CD4-positive, CD25-positive, alpha-beta regulatory T cell (primary cell): Measurements from ENCODE around the gene PLK2. TPM values are rescaled to one million over a fixed set of nuclear protein-coding genes. Genes with fewer than 3 reads are reported as not detected.

Experiments used
- ATAC-seq, 2 donors: fragments of 150-1000 bp; cut with Tn5 transposase; one replicate each; pipeline ENCODE4 v1.10.0; 2021; ENCODE audit warnings: low read depth in 2 of 2, moderate number of reproducible peaks in 2 of 2, moderate library complexity in 1 of 2
- DNase-seq, 3 donors: peaks; one replicate each; pipeline versions ENCODE4 v3.0.0 to v3.0.0-alpha.2; 2012 to 2022; ENCODE audit warnings: mixed read lengths in 1 of 3
- H3K27ac ChIP-seq: one replicate; pipeline ENCODE4 v1.7.0; 2013; ENCODE audit warnings: mild to moderate bottlenecking, low read length; ENCODE audit not compliant: insufficient read depth, poor library complexity, severe bottlenecking
- H3K27me3 ChIP-seq: one replicate; pipeline ENCODE4 v1.7.0; 2013; ENCODE audit warnings: low read length; ENCODE audit not compliant: control insufficient read depth, insufficient read depth
- H3K36me3 ChIP-seq: one replicate; pipeline ENCODE4 v1.7.0; 2013; ENCODE audit warnings: mild to moderate bottlenecking, low read length, moderate library complexity; ENCODE audit not compliant: control insufficient read depth, insufficient read depth
- H3K4me1 ChIP-seq: 2 replicates; pipeline ENCODE4 v1.7.0; 2013; ENCODE audit warnings: mild to moderate bottlenecking, low read length; ENCODE audit not compliant: insufficient read depth, control insufficient read depth, poor library complexity, severe bottlenecking
- H3K4me3 ChIP-seq: one replicate; pipeline ENCODE4 v1.7.0; 2013; ENCODE audit warnings: low read depth, mild to moderate bottlenecking, low read length, moderate library complexity
- H3K9me3 ChIP-seq, 2 experiments: 1 replicate in 1 of 2; 2 replicates in 1 of 2; pipeline ENCODE4 v1.7.0; 2013; ENCODE audit warnings: low read length in 2 of 2, mild to moderate bottlenecking in 1 of 2, moderate library complexity in 1 of 2; ENCODE audit not compliant: control insufficient read depth in 2 of 2
- H3K27ac Mint-ChIP-seq, 3 donors: one replicate each; pipeline ENCODE4 v1.8.0; 2020 to 2022; ENCODE audit warnings: mild to moderate bottlenecking in 3 of 3, mixed read lengths in 3 of 3, moderate library complexity in 2 of 3
- H3K27me3 Mint-ChIP-seq: one replicate; pipeline ENCODE4 v1.8.0; 2022; ENCODE audit warnings: mild to moderate bottlenecking, mixed read lengths
- H3K36me3 Mint-ChIP-seq: one replicate; pipeline ENCODE4 v1.8.0; 2020; ENCODE audit warnings: mixed read lengths
- H3K4me1 Mint-ChIP-seq, 4 donors: one replicate each; pipeline ENCODE4 v1.8.0; 2020 to 2022; ENCODE audit warnings: mixed read lengths in 4 of 4, mild to moderate bottlenecking in 1 of 4
- H3K4me3 Mint-ChIP-seq, 4 donors: one replicate each; pipeline ENCODE4 v1.8.0; 2020 to 2022; ENCODE audit warnings: mild to moderate bottlenecking in 4 of 4, mixed read lengths in 4 of 4, moderate library complexity in 3 of 4
- H3K9me3 Mint-ChIP-seq, 7 donors: one replicate each; pipeline ENCODE4 v1.8.0; 2020 to 2022; ENCODE audit warnings: mixed read lengths in 7 of 7, mild to moderate bottlenecking in 3 of 7, moderate library complexity in 2 of 7
- polyA plus RNA-seq, 4 donors: library from polyadenylated mRNA; unstranded; fragments of 300-500 nt; fragmentation: Illumina TruSeq; gene quantifications; one replicate each; pipeline ENCODE4 v1.2.3, GENCODE V29; 2021
- total RNA-seq: library from RNA; stranded (reverse); gene quantifications from one replicate; pipeline ENCODE4 v1.2.3, GENCODE V29; 2022

The PLK2 gene
- total and polyA plus RNA-seq, 5 donors from 2014 or later: 1.4 to 15.8 (median 1.8) TPM; not detected in 2

- H3K4me1 ChIP-seq: no peaks in the 10 kb centered on the region
- no peaks in the 10 kb centered on the region for H3K9me3 ChIP-seq
- no peak overlapping the region for H3K4me3 ChIP-seq
- no peak for DNase-seq
- Mint-ChIP-seq H3K27me3 (peaks cover 35% of the 10 kb centered on the region), H3K36me3 (no peaks in the 10 kb centered on the region), H3K9me3 (peaks cover 0 to 2% (median 0%) of the 10 kb centered on the region in 7 donors), H3K27ac (no peak overlapping the region), H3K4me1 (no peaks in the 10 kb centered on the region), H3K4me3 (no peak overlapping the region)
- no peaks in the 10 kb centered on the region for H3K36me3 ChIP-seq
- ATAC-seq: no peak
- peaks cover 11% of the 10 kb centered on the region for H3K27me3 ChIP-seq
- no peak overlapping the region for H3K27ac ChIP-seq
Observed at GRCh38 chr5:58452566-58453258, 7.2 kb downstream of the PLK2 start.

DNA sequence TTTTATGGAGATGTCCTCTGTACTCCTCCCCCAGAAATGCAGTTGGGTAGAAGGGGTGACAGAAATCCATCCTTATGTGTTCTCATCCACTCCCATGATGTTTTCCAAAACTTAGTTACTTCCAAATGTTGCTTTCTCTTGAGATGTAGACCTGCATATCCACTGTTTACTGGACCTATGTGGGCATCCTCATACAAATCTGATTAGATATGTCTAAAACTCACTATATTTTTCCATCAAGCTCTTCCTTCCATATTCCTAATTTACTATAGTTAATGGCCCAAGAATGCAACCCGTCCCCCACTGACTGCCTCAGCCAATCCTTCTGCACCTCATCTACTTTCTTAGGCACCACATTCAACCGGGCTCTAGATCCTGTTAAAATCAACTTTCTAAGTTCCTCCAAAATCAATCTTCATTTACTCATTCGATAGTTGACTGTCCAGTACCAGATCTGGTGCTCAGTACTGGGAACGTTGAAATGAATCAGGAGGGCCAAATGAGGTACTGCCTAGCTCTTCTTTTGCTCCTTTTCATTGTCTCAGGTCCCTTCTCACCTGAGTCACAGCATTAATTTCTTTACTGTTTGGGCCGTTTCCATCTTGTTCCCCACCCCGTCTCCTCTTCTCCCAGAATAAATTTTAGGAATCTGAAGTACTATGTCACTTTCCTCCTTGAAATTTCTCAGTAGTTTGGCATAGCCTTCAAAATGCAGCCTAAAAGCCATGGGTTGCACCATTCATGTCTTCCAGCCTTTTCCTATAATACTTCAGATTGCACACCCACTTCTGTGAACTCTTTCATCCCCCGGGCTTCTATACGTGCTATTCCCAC lies 7.9 kb downstream of the PLK2 start:
- Mint-ChIP-seq H3K4me1 (no peaks in the 10 kb centered on the region), H3K36me3 (no peaks in the 10 kb centered on the region), H3K27me3 (peaks cover 27% of the 10 kb centered on the region), H3K27ac (peak overlapping the region in 1 of 3 donors; percentile 38), H3K4me3 (no peak overlapping the region), H3K9me3 (peaks cover 0 to 2% (median 0%) of the 10 kb centered on the region in 7 donors)
- Histone ChIP-seq H3K4me3 (no peak overlapping the region), H3K36me3 (no peaks in the 10 kb centered on the region), H3K27me3 (peaks cover 8% of the 10 kb centered on the region), H3K9me3 (no peaks in the 10 kb centered on the region), H3K27ac (no peak overlapping the region), H3K4me1 (no peaks in the 10 kb centered on the region)
- ATAC-seq (no peak), DNase-seq (no peak)

DNA sequence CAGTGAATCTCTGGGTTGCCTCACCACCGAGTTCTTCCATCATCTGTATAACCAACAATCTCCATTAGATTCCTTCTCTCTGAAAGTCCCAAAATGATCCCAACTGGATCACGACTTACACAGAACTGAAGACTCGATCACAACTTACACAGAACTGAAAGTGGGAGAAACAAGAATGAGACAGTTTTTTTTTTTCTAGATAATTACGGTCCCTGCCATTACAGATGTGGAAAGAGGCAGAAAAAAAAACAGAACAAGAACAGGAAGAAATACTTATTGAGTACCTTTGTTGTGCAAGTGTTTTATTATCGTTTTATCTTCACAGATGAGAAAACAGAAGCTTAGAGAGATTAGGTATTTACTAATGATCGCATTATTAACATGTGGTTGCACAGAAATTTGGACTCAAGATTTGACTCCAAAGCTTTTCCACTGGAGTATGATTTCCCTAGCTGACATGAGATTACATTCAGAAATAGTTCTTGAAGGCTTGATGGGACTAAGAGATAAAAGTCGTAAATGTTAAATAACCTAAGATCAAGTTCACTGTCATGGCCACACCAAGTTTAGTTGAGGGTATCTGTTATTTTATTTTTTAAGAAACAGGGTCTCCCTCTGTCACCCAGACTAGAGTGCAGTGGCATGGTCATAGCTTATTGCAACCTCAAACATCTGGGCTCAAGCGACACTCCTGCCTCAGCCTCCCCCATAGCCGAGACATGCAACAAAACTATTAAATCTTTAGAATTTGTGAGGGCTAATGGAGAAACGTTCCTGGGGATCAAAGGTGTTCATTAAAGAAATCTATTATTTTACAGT lies 8.9 kb downstream of the PLK2 start:
- DNase-seq (no peak), ATAC-seq (no peak)
- Mint-ChIP-seq H3K27ac (no peak overlapping the region), H3K4me1 (no peaks in the 10 kb centered on the region), H3K36me3 (no peaks in the 10 kb centered on the region), H3K4me3 (no peak overlapping the region), H3K27me3 (peaks cover 25% of the 10 kb centered on the region), H3K9me3 (peaks cover 0 to 2% (median 0%) of the 10 kb centered on the region in 7 donors)
- no peaks in the 10 kb centered on the region for H3K36me3 ChIP-seq
- no peaks in the 10 kb centered on the region for H3K4me1 ChIP-seq
- peaks cover 6% of the 10 kb centered on the region for H3K27me3 ChIP-seq
- no peak overlapping the region for H3K27ac ChIP-seq
- H3K9me3 ChIP-seq: no peaks in the 10 kb centered on the region
- no peak overlapping the region for H3K4me3 ChIP-seq

DNA sequence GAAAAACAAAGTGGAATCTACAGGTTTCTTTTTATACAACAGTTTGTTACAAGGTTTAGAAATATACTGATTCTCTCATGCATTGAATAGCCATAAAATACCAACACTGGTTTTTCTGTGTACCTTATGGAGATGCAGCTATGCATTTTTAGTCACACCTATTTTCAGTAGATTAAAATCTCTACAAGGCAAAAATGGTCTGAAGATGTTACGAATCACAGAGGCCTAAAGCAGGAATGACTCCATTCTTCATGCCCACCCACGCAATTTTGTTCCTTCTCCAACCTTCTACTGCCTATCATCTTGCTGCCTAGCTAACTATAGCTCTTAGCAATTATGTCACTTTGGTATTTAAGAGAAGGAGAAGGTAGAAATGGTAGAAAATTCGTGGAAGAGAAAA lies 9.9 kb downstream of the PLK2 start:
- peaks cover 0 to 2% (median 0%) of the 10 kb centered on the region in 7 donors for H3K9me3 Mint-ChIP-seq
- ATAC-seq (no peak), DNase-seq (no peak)
- Histone ChIP-seq H3K4me3 (no peak overlapping the region), H3K27me3 (peaks cover 5% of the 10 kb centered on the region), H3K4me1 (no peaks in the 10 kb centered on the region), H3K36me3 (no peaks in the 10 kb centered on the region), H3K27ac (no peak overlapping the region), H3K9me3 (no peaks in the 10 kb centered on the region)
- no peak overlapping the region for H3K4me3 Mint-ChIP-seq
- H3K27me3 Mint-ChIP-seq: peaks cover 23% of the 10 kb centered on the region
- H3K27ac Mint-ChIP-seq: no peak overlapping the region
- H3K4me1 Mint-ChIP-seq: no peaks in the 10 kb centered on the region
- no peaks in the 10 kb centered on the region for H3K36me3 Mint-ChIP-seq

DNA sequence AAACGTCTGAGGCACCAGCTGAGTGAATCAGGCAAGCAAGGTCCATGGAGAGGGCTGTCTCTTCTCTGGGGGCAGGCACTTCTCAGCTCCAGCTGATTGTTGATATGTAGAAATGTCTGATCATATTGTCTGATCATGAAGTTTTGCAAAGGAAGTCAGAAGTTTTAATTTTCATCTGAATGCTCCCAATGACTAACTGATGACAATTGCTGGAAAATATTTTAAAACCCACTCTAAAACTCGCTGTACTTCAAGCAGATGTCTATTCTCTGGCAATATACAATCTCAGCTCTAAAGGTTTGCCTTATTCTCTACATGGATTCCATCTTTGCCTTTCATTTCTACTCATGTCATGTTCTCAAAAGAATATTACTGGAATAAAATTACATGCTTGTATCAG lies 12.7 kb downstream of the PLK2 start:
- Mint-ChIP-seq H3K27ac (no peak overlapping the region), H3K27me3 (peaks cover 14% of the 10 kb centered on the region), H3K9me3 (peaks cover 0 to 2% (median 0%) of the 10 kb centered on the region in 7 donors), H3K36me3 (no peaks in the 10 kb centered on the region), H3K4me1 (no peaks in the 10 kb centered on the region), H3K4me3 (no peak overlapping the region)
- no peaks in the 10 kb centered on the region for H3K4me1 ChIP-seq
- peaks cover 6% of the 10 kb centered on the region for H3K27me3 ChIP-seq
- no peak overlapping the region for H3K27ac ChIP-seq
- no peaks in the 10 kb centered on the region for H3K9me3 ChIP-seq
- DNase-seq: no peak
- H3K36me3 ChIP-seq: no peaks in the 10 kb centered on the region
- no peak for ATAC-seq
- H3K4me3 ChIP-seq: no peak overlapping the region

DNA sequence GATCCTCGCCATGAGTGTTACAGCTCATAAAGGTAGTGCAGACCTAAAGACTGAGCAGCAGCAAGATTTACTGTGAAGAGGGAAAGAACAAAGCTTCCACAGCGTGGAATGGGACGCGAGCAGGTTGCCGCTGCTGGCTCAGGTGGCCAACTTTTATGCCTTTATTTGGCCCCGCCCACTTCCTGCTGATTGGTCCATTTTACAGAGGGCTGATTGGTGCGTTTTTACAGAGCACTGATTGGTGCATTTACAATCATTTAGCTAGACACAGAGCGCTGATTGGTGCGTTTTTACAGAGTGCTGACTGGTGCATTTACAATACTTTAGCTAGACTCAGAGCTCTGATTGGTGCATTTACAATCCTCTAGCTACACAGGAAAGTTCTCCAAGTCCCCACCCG lies 13.9 kb downstream of the PLK2 start:
- Mint-ChIP-seq H3K9me3 (peaks cover 0 to 2% (median 0%) of the 10 kb centered on the region in 7 donors), H3K4me1 (no peaks in the 10 kb centered on the region), H3K27me3 (peaks cover 7% of the 10 kb centered on the region), H3K36me3 (no peaks in the 10 kb centered on the region), H3K27ac (no peak overlapping the region), H3K4me3 (no peak overlapping the region)
- DNase-seq (no peak), ATAC-seq (no peak)
- Histone ChIP-seq H3K27ac (no peak overlapping the region), H3K27me3 (peaks cover 5% of the 10 kb centered on the region), H3K9me3 (no peaks in the 10 kb centered on the region), H3K4me3 (no peak overlapping the region), H3K36me3 (no peaks in the 10 kb centered on the region), H3K4me1 (no peaks in the 10 kb centered on the region)

- H3K27me3 Mint-ChIP-seq: peaks cover 7% of the 10 kb centered on the region
- H3K4me1 Mint-ChIP-seq: no peaks in the 10 kb centered on the region
- peaks cover 5% of the 10 kb centered on the region for H3K27me3 ChIP-seq
- H3K36me3 Mint-ChIP-seq: no peaks in the 10 kb centered on the region
- H3K4me3 Mint-ChIP-seq: no peak overlapping the region
- DNase-seq (no peak), ATAC-seq (no peak)
- H3K36me3 ChIP-seq: no peaks in the 10 kb centered on the region
- H3K4me3 ChIP-seq: no peak overlapping the region
- no peaks in the 10 kb centered on the region for H3K9me3 ChIP-seq
- H3K4me1 ChIP-seq: no peaks in the 10 kb centered on the region
- no peak overlapping the region for H3K27ac ChIP-seq
- H3K27ac Mint-ChIP-seq: no peak overlapping the region
- H3K9me3 Mint-ChIP-seq: no peaks in the 10 kb centered on the region
Observed at GRCh38 chr5:58444805-58445204, 15.1 kb downstream of the PLK2 start.
